Measurements from ENCODE around the gene IRF5.

DNA sequence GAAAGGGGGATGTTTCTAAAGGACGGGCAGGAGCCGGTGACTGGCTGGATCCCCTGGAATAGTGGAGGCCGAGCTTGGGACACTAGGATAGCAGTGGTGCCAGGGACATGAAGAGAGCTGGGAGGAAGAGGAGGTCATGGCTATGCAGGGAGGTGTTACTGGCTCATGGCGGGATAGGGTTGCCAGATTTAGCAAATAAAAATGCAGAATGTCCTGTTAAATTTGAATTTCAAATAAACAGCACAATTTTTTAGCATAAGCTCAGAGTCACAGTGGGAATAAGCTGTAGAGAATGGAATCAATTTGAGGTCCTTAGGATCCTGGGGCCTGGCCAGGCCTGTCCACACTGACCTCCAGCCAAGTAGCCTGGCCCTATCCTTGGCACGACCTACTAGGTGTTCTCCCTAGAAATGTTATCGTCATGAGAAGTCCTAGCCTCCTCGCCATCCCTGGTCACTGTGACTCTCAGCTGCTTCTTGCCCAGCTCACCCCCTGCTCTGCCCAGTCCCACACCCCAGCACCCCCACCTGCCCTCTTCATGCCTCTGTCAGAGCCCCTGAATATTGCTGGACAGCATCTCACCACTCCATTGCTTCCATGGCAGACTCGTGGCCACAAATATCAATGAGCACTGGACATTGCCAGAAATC is 19.6 kb upstream of the IRF5 start:
- TF ChIP-seq, protein P1, sequence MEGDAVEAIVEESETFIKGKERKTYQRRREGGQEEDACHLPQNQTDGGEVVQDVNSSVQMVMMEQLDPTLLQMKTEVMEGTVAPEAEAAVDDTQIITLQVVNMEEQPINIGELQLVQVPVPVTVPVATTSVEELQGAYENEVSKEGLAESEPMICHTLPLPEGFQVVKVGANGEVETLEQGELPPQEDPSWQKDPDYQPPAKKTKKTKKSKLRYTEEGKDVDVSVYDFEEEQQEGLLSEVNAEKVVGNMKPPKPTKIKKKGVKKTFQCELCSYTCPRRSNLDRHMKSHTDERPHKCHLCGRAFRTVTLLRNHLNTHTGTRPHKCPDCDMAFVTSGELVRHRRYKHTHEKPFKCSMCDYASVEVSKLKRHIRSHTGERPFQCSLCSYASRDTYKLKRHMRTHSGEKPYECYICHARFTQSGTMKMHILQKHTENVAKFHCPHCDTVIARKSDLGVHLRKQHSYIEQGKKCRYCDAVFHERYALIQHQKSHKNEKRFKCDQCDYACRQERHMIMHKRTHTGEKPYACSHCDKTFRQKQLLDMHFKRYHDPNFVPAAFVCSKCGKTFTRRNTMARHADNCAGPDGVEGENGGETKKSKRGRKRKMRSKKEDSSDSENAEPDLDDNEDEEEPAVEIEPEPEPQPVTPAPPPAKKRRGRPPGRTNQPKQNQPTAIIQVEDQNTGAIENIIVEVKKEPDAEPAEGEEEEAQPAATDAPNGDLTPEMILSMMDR (tag by site-specific recombination; IDR thresholded peaks at IDR 0.05) = no peak
- no peak for TF ChIP-seq ZNF521 (tag by site-specific recombination; IDR thresholded peaks at IDR 0.05)
- no peak for TF ChIP-seq ZNF112 (tag by site-specific recombination; IDR thresholded peaks at IDR 0.05)
- TF ChIP-seq ZNF530 (tag by site-specific recombination; IDR thresholded peaks at IDR 0.05; ENCODE audit: low read depth) = no peak
- TF ChIP-seq, protein P2, sequence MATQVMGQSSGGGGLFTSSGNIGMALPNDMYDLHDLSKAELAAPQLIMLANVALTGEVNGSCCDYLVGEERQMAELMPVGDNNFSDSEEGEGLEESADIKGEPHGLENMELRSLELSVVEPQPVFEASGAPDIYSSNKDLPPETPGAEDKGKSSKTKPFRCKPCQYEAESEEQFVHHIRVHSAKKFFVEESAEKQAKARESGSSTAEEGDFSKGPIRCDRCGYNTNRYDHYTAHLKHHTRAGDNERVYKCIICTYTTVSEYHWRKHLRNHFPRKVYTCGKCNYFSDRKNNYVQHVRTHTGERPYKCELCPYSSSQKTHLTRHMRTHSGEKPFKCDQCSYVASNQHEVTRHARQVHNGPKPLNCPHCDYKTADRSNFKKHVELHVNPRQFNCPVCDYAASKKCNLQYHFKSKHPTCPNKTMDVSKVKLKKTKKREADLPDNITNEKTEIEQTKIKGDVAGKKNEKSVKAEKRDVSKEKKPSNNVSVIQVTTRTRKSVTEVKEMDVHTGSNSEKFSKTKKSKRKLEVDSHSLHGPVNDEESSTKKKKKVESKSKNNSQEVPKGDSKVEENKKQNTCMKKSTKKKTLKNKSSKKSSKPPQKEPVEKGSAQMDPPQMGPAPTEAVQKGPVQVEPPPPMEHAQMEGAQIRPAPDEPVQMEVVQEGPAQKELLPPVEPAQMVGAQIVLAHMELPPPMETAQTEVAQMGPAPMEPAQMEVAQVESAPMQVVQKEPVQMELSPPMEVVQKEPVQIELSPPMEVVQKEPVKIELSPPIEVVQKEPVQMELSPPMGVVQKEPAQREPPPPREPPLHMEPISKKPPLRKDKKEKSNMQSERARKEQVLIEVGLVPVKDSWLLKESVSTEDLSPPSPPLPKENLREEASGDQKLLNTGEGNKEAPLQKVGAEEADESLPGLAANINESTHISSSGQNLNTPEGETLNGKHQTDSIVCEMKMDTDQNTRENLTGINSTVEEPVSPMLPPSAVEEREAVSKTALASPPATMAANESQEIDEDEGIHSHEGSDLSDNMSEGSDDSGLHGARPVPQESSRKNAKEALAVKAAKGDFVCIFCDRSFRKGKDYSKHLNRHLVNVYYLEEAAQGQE (tag by site-specific recombination; IDR thresholded peaks at IDR 0.05) = no peak
- TF ChIP-seq, protein P3, sequence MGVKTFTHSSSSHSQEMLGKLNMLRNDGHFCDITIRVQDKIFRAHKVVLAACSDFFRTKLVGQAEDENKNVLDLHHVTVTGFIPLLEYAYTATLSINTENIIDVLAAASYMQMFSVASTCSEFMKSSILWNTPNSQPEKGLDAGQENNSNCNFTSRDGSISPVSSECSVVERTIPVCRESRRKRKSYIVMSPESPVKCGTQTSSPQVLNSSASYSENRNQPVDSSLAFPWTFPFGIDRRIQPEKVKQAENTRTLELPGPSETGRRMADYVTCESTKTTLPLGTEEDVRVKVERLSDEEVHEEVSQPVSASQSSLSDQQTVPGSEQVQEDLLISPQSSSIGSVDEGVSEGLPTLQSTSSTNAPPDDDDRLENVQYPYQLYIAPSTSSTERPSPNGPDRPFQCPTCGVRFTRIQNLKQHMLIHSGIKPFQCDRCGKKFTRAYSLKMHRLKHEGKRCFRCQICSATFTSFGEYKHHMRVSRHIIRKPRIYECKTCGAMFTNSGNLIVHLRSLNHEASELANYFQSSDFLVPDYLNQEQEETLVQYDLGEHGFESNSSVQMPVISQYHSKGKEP (tag by site-specific recombination; IDR thresholded peaks at IDR 0.05) = no peak
- TF ChIP-seq GLI4 (tag by site-specific recombination; IDR thresholded peaks at IDR 0.05) = no peak
- TF ChIP-seq ZNF561 (tag by site-specific recombination; IDR thresholded peaks at IDR 0.05; ENCODE audit: borderline replicate concordance) = no peak
- TF ChIP-seq, protein P4, sequence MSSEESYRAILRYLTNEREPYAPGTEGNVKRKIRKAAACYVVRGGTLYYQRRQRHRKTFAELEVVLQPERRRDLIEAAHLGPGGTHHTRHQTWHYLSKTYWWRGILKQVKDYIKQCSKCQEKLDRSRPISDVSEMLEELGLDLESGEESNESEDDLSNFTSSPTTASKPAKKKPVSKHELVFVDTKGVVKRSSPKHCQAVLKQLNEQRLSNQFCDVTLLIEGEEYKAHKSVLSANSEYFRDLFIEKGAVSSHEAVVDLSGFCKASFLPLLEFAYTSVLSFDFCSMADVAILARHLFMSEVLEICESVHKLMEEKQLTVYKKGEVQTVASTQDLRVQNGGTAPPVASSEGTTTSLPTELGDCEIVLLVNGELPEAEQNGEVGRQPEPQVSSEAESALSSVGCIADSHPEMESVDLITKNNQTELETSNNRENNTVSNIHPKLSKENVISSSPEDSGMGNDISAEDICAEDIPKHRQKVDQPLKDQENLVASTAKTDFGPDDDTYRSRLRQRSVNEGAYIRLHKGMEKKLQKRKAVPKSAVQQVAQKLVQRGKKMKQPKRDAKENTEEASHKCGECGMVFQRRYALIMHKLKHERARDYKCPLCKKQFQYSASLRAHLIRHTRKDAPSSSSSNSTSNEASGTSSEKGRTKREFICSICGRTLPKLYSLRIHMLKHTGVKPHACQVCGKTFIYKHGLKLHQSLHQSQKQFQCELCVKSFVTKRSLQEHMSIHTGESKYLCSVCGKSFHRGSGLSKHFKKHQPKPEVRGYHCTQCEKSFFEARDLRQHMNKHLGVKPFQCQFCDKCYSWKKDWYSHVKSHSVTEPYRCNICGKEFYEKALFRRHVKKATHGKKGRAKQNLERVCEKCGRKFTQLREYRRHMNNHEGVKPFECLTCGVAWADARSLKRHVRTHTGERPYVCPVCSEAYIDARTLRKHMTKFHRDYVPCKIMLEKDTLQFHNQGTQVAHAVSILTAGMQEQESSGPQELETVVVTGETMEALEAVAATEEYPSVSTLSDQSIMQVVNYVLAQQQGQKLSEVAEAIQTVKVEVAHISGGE (tag by site-specific recombination; conservative IDR thresholded peaks at IDR 0.05; ENCODE audit: low read depth) = no peak

Measured in HEK293 (cell line).